GM23248 (cell line): ENCODE results near the gene EXOC3L1.

Experiments used
- EZH2 ChIP-seq: fragments of 200-600 bp; sonication (generic); IDR thresholded peaks from 2 replicates; pipeline ENCODE4 v1.6.1; 2018; ENCODE audit warnings: antibody characterized with exemption, mild to moderate bottlenecking; ENCODE audit not compliant: insufficient read depth, poor library complexity, severe bottlenecking
- EZH2phosphoT487 ChIP-seq: fragments of 200-600 bp; sonication (generic); IDR thresholded peaks from 2 replicates; pipeline ENCODE4 v1.6.1; 2018; ENCODE audit warnings: antibody characterized with exemption, moderate library complexity, mild to moderate bottlenecking, low read depth; ENCODE audit not compliant: insufficient read depth

- TF ChIP-seq EZH2 (no peak), EZH2phosphoT487 (no peak)
Measured at GRCh38 chr16:67161595-67162058, 28.3 kb downstream of the EXOC3L1 start.
